ENCODE data around the gene GSC2.

- TF ChIP-seq POLR2A (IDR thresholded peaks at IDR 0.05): no peak
- no peak for TF ChIP-seq CTCF (IDR thresholded peaks at IDR 0.05)
- TF ChIP-seq EP300 (IDR thresholded peaks at IDR 0.05): no peak
Measured at GRCh38 chr22:19167106-19167869, 17.2 kb upstream of the GSC2 start.

All from ovary (tissue), 3 donors.